GM10266 (cell line): ENCODE results near the gene TMEM40.

ENCODE experiments used
- DNase-seq: peaks from one replicate; pipeline ENCODE4 v3.0.0; 2012; ENCODE audit errors: extremely low spot score
- CTCF ChIP-seq: IDR thresholded peaks from 2 replicates; pipeline ENCODE4 v1.5.1; 2012; ENCODE audit warnings: mild to moderate bottlenecking, low read depth; ENCODE audit not compliant: control insufficient read depth, insufficient read depth; ENCODE audit errors: missing control alignments

The TMEM40 gene

GRCh38 chr3:12714278-12714677 lies 44.8 kb downstream of the TMEM40 start:
- TF ChIP-seq CTCF, result no peak
- DNase-seq, result no peak

DNA sequence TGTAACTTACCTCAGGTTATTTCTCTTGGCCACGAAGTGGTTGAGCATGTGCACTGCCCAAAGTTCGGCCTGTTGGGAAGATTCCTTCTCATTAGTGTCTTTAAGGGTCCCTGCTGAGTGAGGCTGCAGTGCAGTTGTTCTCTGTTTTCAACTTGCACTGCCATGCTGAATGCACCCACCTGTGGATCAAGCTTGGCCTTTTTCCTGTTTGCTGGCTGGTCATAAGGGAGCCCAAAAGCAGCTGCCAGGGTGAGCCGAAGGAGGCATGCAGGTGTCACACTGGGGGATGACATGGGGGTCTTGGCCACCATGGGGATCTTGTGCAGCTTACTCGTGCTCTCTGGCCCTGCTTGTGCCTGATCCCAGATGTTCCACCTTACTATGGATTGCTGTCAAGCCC lies 49.0 kb downstream of the TMEM40 start:
- DNase-seq, result no peak

GRCh38 chr3:12709334-12709733 lies 49.7 kb downstream of the TMEM40 start:
- TF ChIP-seq CTCF, result no peak

More for the DNA sequence above, 49.0 kb downstream of the TMEM40 start:
- TF ChIP-seq CTCF, result no peak

GRCh38 chr3:12708584-12709192 lies 50.4 kb downstream of the TMEM40 start:
- DNase-seq, result no peak
- no peak for TF ChIP-seq CTCF

More at GRCh38 chr3:12709334-12709733, 49.7 kb downstream of the TMEM40 start:
- no peak for DNase-seq

GRCh38 chr3:12707449-12707848 lies 51.6 kb downstream of the TMEM40 start:
- no peak for TF ChIP-seq CTCF
- no peak for DNase-seq

GRCh38 chr3:12706504-12707253 lies 52.4 kb downstream of the TMEM40 start:
- DNase-seq, result peak; percentile 69
- TF ChIP-seq CTCF, result peak; percentile 84

DNA sequence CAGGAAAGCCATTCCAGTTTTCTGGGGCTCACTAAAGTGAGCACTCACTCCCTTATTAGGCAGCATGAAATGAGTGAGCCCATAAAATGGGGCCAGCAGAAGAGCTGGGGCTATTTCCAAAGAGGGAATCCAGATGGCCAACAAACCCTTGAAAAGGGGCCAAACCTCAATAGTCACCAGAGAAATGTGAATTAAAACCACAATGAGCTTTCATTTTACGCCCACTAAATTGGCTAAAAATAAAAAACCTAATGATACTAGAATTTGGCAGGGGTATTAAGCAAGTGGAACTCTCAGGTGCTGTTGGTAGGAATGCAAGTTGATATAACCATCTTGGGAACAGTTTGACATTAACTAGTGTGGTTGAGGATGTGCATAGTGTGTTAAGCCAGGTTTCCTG lies 53.1 kb downstream of the TMEM40 start:
- TF ChIP-seq CTCF, result no peak
- DNase-seq, result no peak
